Measurements from ENCODE around the gene TMEM125. TPM values are rescaled to one million over a fixed set of nuclear protein-coding genes. Genes with fewer than 3 reads are reported as not detected.

Gene TMEM125
- total RNA-seq, 2 experiments from 2014 or later, result 0.23 TPM; not detected in 1

DNA sequence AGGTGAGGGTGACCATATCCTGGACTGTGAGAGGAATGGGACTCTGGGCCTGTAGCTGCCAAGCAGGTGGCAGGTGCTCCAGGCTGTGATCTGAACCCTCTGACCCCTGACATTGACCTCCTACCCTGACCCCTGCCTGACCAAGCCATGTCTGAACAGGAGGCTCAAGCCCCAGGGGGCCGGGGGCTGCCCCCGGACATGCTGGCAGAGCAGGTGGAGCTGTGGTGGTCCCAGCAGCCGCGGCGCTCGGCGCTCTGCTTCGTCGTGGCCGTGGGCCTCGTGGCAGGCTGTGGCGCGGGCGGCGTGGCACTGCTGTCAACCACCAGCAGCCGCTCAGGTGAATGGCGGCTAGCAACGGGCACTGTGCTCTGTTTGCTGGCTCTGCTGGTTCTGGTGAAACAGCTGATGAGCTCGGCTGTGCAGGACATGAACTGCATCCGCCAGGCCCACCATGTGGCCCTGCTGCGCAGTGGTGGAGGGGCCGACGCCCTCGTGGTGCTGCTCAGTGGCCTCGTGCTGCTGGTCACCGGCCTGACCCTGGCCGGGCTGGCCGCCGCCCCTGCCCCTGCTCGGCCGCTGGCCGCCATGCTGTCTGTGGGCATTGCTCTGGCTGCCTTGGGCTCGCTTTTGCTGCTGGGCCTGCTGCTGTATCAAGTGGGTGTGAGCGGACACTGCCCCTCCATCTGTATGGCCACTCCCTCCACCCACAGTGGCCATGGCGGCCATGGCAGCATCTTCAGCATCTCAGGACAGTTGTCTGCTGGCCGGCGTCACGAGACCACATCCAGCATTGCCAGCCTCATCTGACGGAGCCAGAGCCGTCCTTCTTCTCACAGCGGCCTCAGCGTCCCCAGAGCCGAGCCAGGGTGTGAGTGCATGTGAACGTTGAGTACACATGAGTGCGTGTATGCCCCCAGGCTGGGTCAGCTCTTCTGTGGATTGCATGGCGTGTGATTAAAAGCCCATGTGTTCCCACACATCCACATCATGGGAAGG is 3.1 kb downstream of the TMEM125 start:
- H3K4me3 ChIP-seq (ENCODE audit: low read depth, low read length, poor library complexity, severe bottlenecking), result no peak overlapping the region
- H3K4me2 ChIP-seq (ENCODE audit: low read length), result no peak overlapping the region
- no peaks in the 10 kb centered on the region for H4K20me1 ChIP-seq (ENCODE audit: insufficient read depth, low read length)
- no peak for DNase-seq (ENCODE audit: low spot score)
- no peaks in the 10 kb centered on the region for H3K9me2 ChIP-seq (ENCODE audit: insufficient read depth, low read length)
- no peak overlapping the region for H3K27ac ChIP-seq (ENCODE audit: low read depth, low read length, poor library complexity, severe bottlenecking)
- H3K4me1 ChIP-seq (ENCODE audit: insufficient read depth, low read length, poor library complexity, severe bottlenecking), result peaks cover 10% of the 10 kb centered on the region
- intact Hi-C loops (cut with micrococcal nuclease; ENCODE audit: unreplicated experiment), result no loop called here
- H2AFZ ChIP-seq (ENCODE audit: low read length), result no peak overlapping the region
- no peaks in the 10 kb centered on the region for H3K79me2 ChIP-seq (ENCODE audit: insufficient read depth, low read depth, low read length)
- no TSS peak for BruUV-seq (replicated peaks)
- ChIA-PET CTCF (ENCODE audit: unreplicated experiment) (no interaction called here), POLR2A (no interaction called here)
- H3K9me3 ChIP-seq (ENCODE audit: low read length), result no peaks in the 10 kb centered on the region
- no peak for TF ChIP-seq EZH2phosphoT487 (IDR thresholded peaks at IDR 0.05; ENCODE audit: borderline replicate concordance, low read depth, low read length)
- TF ChIP-seq CTCF (conservative IDR thresholded peaks at IDR 0.05; ENCODE audit: low read length), result no peak
- no peaks in the 10 kb centered on the region for H3K36me3 ChIP-seq (ENCODE audit: insufficient read depth, low read length)

GRCh38 chr1:43273708-43274107 is 3.9 kb downstream of the TMEM125 start:
- Histone ChIP-seq H3K36me3 (ENCODE audit: insufficient read depth, low read length) (no peaks in the 10 kb centered on the region), H3K4me2 (ENCODE audit: low read length) (no peak overlapping the region), H4K20me1 (ENCODE audit: insufficient read depth, low read length) (no peaks in the 10 kb centered on the region), H3K4me1 (ENCODE audit: insufficient read depth, low read length, poor library complexity, severe bottlenecking) (peaks cover 10% of the 10 kb centered on the region), H3K9me2 (ENCODE audit: insufficient read depth, low read length) (no peaks in the 10 kb centered on the region), H3K27ac (ENCODE audit: low read depth, low read length, poor library complexity, severe bottlenecking) (no peak overlapping the region), H3K4me3 (ENCODE audit: low read depth, low read length, poor library complexity, severe bottlenecking) (no peak overlapping the region), H3K79me2 (ENCODE audit: insufficient read depth, low read depth, low read length) (no peaks in the 10 kb centered on the region), H3K9me3 (ENCODE audit: low read length) (no peaks in the 10 kb centered on the region), H2AFZ (ENCODE audit: low read length) (peak overlapping the region; percentile 88; the same call in 1 of the 2 replicates)
- no peak for DNase-seq (ENCODE audit: low spot score)
- TF ChIP-seq EZH2phosphoT487 (IDR thresholded peaks at IDR 0.05; ENCODE audit: borderline replicate concordance, low read depth, low read length), result no peak
- TF ChIP-seq CTCF (conservative IDR thresholded peaks at IDR 0.05; ENCODE audit: low read length), result no peak
- no TSS peak for BruUV-seq (replicated peaks)
- ChIA-PET POLR2A (no interaction called here), CTCF (ENCODE audit: unreplicated experiment) (no interaction called here)
- intact Hi-C loops (cut with micrococcal nuclease; ENCODE audit: unreplicated experiment), result no loop called here

Data from OCI-LY7 (cell line).